ENCODE data around the gene IGFBP5. TPM values are rescaled to one million over a fixed set of nuclear protein-coding genes. Genes with fewer than 3 reads are reported as not detected.

The IGFBP5 gene
- total RNA-seq, 1 donor from 2014 or later: 0.20 TPM

GRCh38 chr2:216644842-216645635 lies 50.3 kb downstream of the IGFBP5 start:
- peak in 1 of 2 donors; percentile 35 for DNase-seq (ENCODE audit: low read depth in 2 of 2)

- peak in 1 of 2 donors; percentile 25 for DNase-seq (ENCODE audit: low read depth in 2 of 2)
Measured at GRCh38 chr2:216643986-216644659, 51.2 kb downstream of the IGFBP5 start.

GRCh38 chr2:216637472-216637871 lies 57.9 kb downstream of the IGFBP5 start:
- DNase-seq (ENCODE audit: low read depth in 2 of 2): no peak

- DNase-seq (ENCODE audit: low read depth in 2 of 2): peak in 1 of 2 donors; percentile 40
Measured at GRCh38 chr2:216636551-216637450, 58.5 kb downstream of the IGFBP5 start.

- DNase-seq (ENCODE audit: low read depth in 2 of 2): no peak
Measured at GRCh38 chr2:216635701-216636550, 59.4 kb downstream of the IGFBP5 start.

GRCh38 chr2:216635171-216635570 lies 60.2 kb downstream of the IGFBP5 start:
- DNase-seq (ENCODE audit: low read depth in 2 of 2): no peak

- DNase-seq (ENCODE audit: low read depth in 2 of 2): no peak
Measured at GRCh38 chr2:216634370-216635148, 60.8 kb downstream of the IGFBP5 start.

- DNase-seq (ENCODE audit: low read depth in 2 of 2): peak; percentile 26 to 42
Measured at GRCh38 chr2:216633616-216634369, 61.6 kb downstream of the IGFBP5 start.

GRCh38 chr2:216632952-216633615 lies 62.3 kb downstream of the IGFBP5 start, which contains the start of gene IGFBP2:
Gene IGFBP2 (plus strand): TSS chr2:216633420. CDS start chr2:216633524, 104 bp downstream.
- peak in 1 of 2 donors; percentile 40 for DNase-seq (ENCODE audit: low read depth in 2 of 2)

GRCh38 chr2:216632346-216632951 lies 62.9 kb downstream of the IGFBP5 start:
- DNase-seq (ENCODE audit: low read depth in 2 of 2): no peak

- DNase-seq (ENCODE audit: low read depth in 2 of 2): no peak
Measured at GRCh38 chr2:216629784-216630183, 65.6 kb downstream of the IGFBP5 start.

GRCh38 chr2:216626875-216627245 lies 68.5 kb downstream of the IGFBP5 start:
- no peak for DNase-seq (ENCODE audit: low read depth in 2 of 2)

GRCh38 chr2:216626168-216626874 lies 69.0 kb downstream of the IGFBP5 start:
- DNase-seq (ENCODE audit: low read depth in 2 of 2): no peak

- no peak for DNase-seq (ENCODE audit: low read depth in 2 of 2)
Measured at GRCh38 chr2:216624251-216624650, 71.1 kb downstream of the IGFBP5 start.

GRCh38 chr2:216622526-216622925 lies 72.8 kb downstream of the IGFBP5 start:
- no peak for DNase-seq (ENCODE audit: low read depth in 2 of 2)
